NT2/D1 (cell line): Measurements from ENCODE around the gene SLC12A8.

Source experiments
- SUZ12 ChIP-seq: IDR thresholded peaks from 2 replicates; pipeline ENCODE4 v1.6.1; 2011; ENCODE audit not compliant: insufficient read length, insufficient read depth; ENCODE audit errors: extremely low read depth
- YY1 ChIP-seq: IDR thresholded peaks from 2 replicates; pipeline ENCODE4 v1.6.1; 2011; ENCODE audit not compliant: insufficient read length, insufficient read depth

GRCh38 chr3:125067225-125067624, 145.3 kb downstream of the SLC12A8 start:
- TF ChIP-seq SUZ12 (no peak), YY1 (no peak)
